SK-N-SH (cell line): ENCODE measurements around the gene ITCH. TPM values are rescaled to one million over a fixed set of nuclear protein-coding genes. Genes with fewer than 3 reads are reported as not detected.

Experiments
- CTCF ChIA-PET: fragments of 300-600, 350-600 bp; formaldehyde crosslinking; extraction: SDS; loops from one replicate; lab custom pipeline; 2021; lab: Yijun Ruan, JAX
- POLR2A ChIA-PET: fragments of 350-600 bp; sonication (Branson Sonifier 250); formaldehyde crosslinking; extraction: SDS; loops from one replicate; lab custom pipeline; 2020; ENCODE audit warnings: antibody characterized with exemption, inconsistent platforms; lab: Yijun Ruan, JAX
- DNase-seq: peaks from one replicate; pipeline ENCODE4 v3.0.0; 2012
- H2AFZ ChIP-seq: fragments of 200-600 bp; sonication (generic); 2 replicates; pipeline ENCODE4 v1.8.1; 2016; ENCODE audit warnings: antibody characterized with exemption, mild to moderate bottlenecking, low read depth
- H3F3A ChIP-seq: fragments of 200-600 bp; sonication (generic); replicated peaks from 2 replicates; pipeline ENCODE3; 2016; ENCODE audit warnings: antibody characterized with exemption, mild to moderate bottlenecking; ENCODE audit not compliant: insufficient read depth
- H3K27ac ChIP-seq, 2 experiments: fragments of 200-500 bp in 1 of 2; fragments of 200-600 bp in 1 of 2; sonication (Bioruptor generic) in 1 of 2; sonication (generic), shearing (Covaris generic) in 1 of 2; 2 replicates each; pipeline versions ENCODE4 v1.5.1 to v1.6.1; 2014 to 2016; ENCODE audit warnings: low read depth in 2 of 2, inconsistent platforms in 1 of 2, low read length in 1 of 2, mild to moderate bottlenecking in 1 of 2, mixed read lengths in 1 of 2
- H3K27me3 ChIP-seq: fragments of 200-600 bp; sonication (generic), shearing (Covaris generic); 2 replicates; pipeline ENCODE4 v1.6.1; 2016; ENCODE audit warnings: mixed run types; ENCODE audit not compliant: insufficient read depth
- H3K36me3 ChIP-seq, 2 experiments: fragments of 200-500 bp in 1 of 2; fragments of 200-600 bp in 1 of 2; sonication (Bioruptor generic) in 1 of 2; sonication (generic) in 1 of 2; replicated peaks in 1 of 2; 2 replicates each; pipeline versions ENCODE3 to v1.5.1; 2014 to 2016; ENCODE audit warnings: low read length in 1 of 2, mild to moderate bottlenecking in 1 of 2; ENCODE audit not compliant: insufficient read depth in 2 of 2, control insufficient read depth in 1 of 2
- H3K4me1 ChIP-seq, 2 experiments: fragments of 200-500 bp in 1 of 2; fragments of 200-600 bp in 1 of 2; sonication (Bioruptor generic) in 1 of 2; sonication (generic), shearing (Covaris generic) in 1 of 2; 2 replicates each; pipeline versions ENCODE4 v1.5.1 to v1.6.1; 2014 to 2016; ENCODE audit warnings: low read depth in 1 of 2, low read length in 1 of 2, mixed run types in 1 of 2; ENCODE audit not compliant: insufficient read depth in 2 of 2, control insufficient read depth in 1 of 2
- H3K4me2 ChIP-seq: fragments of 200-600 bp; sonication (generic), shearing (Covaris generic); 2 replicates; pipeline ENCODE4 v1.6.1; 2017; ENCODE audit warnings: mixed run types
- H3K4me3 ChIP-seq, 2 experiments: fragments of 200-500 bp in 1 of 2; fragments of 200-600 bp in 1 of 2; sonication (Bioruptor generic) in 1 of 2; sonication (generic), shearing (Covaris generic) in 1 of 2; 2 replicates each; pipeline versions ENCODE4 v1.5.1 to v1.8.1; 2014 to 2016; ENCODE audit warnings: low read depth in 2 of 2, inconsistent platforms in 1 of 2, low read length in 1 of 2, mild to moderate bottlenecking in 1 of 2, mixed read lengths in 1 of 2, moderate library complexity in 1 of 2
- H3K79me2 ChIP-seq: fragments of 200-600 bp; sonication (generic); 2 replicates; pipeline ENCODE4 v1.8.1; 2017; ENCODE audit warnings: mild to moderate bottlenecking; ENCODE audit not compliant: insufficient read depth
- H3K9ac ChIP-seq: fragments of 200-600 bp; sonication (generic); 2 replicates; pipeline ENCODE4 v1.6.1; 2017; ENCODE audit warnings: mixed run types
- H3K9me2 ChIP-seq: fragments of 200-600 bp; sonication (generic); 2 replicates; pipeline ENCODE4 v1.6.1; 2017; ENCODE audit warnings: mixed run types
- H3K9me3 ChIP-seq: fragments of 200-600 bp; sonication (generic); 2 replicates; pipeline ENCODE4 v1.6.1; 2017; ENCODE audit warnings: mixed run types, mild to moderate bottlenecking, moderate library complexity
- H4K20me1 ChIP-seq: fragments of 200-600 bp; sonication (generic); 2 replicates; pipeline ENCODE4 v1.6.1; 2017; ENCODE audit warnings: mild to moderate bottlenecking, mixed run types; ENCODE audit not compliant: insufficient read depth
- CHD2 ChIP-seq: fragments of 150-350 bp; IDR thresholded peaks from 2 replicates; pipeline ENCODE4 v1.6.1; 2018; ENCODE audit warnings: low read length; ENCODE audit not compliant: partially characterized antibody
- EP300 ChIP-seq, 2 experiments: IDR thresholded peaks; 2 replicates each; pipeline versions ENCODE4 v1.4.0 to v1.6.1; 2012; ENCODE audit warnings: borderline replicate concordance in 1 of 2, low read depth in 1 of 2, low read length in 1 of 2
- FOXJ3 ChIP-seq: sonication (generic); formaldehyde crosslinking; IDR thresholded peaks from 2 replicates; pipeline ENCODE4 v1.5.1; 2020; ENCODE audit warnings: mild to moderate bottlenecking, missing genetic modification reagents
- FOXM1 ChIP-seq: IDR thresholded peaks from 2 replicates; pipeline ENCODE4 v1.4.0; 2012; ENCODE audit warnings: low read depth, mild to moderate bottlenecking
- GABPA ChIP-seq: IDR thresholded peaks from 2 replicates; pipeline ENCODE4 v1.4.0; 2012; ENCODE audit warnings: low read depth, mild to moderate bottlenecking
- MEF2A ChIP-seq: IDR thresholded peaks from 2 replicates; pipeline ENCODE4 v1.4.0; 2012; ENCODE audit warnings: low read depth, borderline replicate concordance
- NFIC ChIP-seq: IDR thresholded peaks from 2 replicates; pipeline ENCODE4 v1.4.0; 2012; ENCODE audit warnings: borderline replicate concordance
- RAD21 ChIP-seq: IDR thresholded peaks from 2 replicates; pipeline ENCODE4 v1.6.1; 2012; ENCODE audit warnings: mild to moderate bottlenecking, low read length
- RCOR1 ChIP-seq: fragments of 150-350 bp; IDR thresholded peaks from 2 replicates; pipeline ENCODE4 v1.6.1; 2017; ENCODE audit warnings: antibody characterized with exemption, low read length
- RFX5 ChIP-seq: IDR thresholded peaks from 2 replicates; pipeline ENCODE4 v1.6.1; 2012; ENCODE audit warnings: mild to moderate bottlenecking, improper control_type of control experiment, low read length
- SIN3A ChIP-seq: IDR thresholded peaks from 2 replicates; pipeline ENCODE4 v1.6.1; 2012; ENCODE audit warnings: low read depth, mild to moderate bottlenecking, low read length, moderate library complexity, borderline replicate concordance
- TEAD4 ChIP-seq: IDR thresholded peaks from 2 replicates; pipeline ENCODE4 v1.4.0; 2012; ENCODE audit warnings: mild to moderate bottlenecking, borderline replicate concordance; ENCODE audit not compliant: insufficient read depth
- WGBS: methylation state at CpG from one replicate; pipeline ENCODE4 v1.1.6; 2017; ENCODE audit warnings: low lambda C conversion rate; 5-methylcytosine and 5-hydroxymethylcytosine counted together
- polyA plus RNA-seq, 3 experiments: library from polyadenylated mRNA; depleted of rRNA; stranded (reverse); fragments of >200 nt; gene quantifications; 2 replicates each; pipeline ENCODE4 v1.2.3, GENCODE V29; 2012
- TF ChIP-seq, protein P1 (sequence below): IDR thresholded peaks from 2 replicates; pipeline ENCODE4 v1.4.0; 2012; ENCODE audit warnings: low read depth, borderline replicate concordance
- TF ChIP-seq, protein P2 (sequence below): IDR thresholded peaks from 2 replicates; pipeline ENCODE4 v1.4.0; 2012; ENCODE audit warnings: low read depth
- TF ChIP-seq, protein P3 (sequence below): IDR thresholded peaks from 2 replicates; pipeline ENCODE4 v1.4.0; 2012; ENCODE audit warnings: low read depth, borderline replicate concordance
- TF ChIP-seq, protein P4 (sequence below): IDR thresholded peaks from 2 replicates; pipeline ENCODE4; 2012

The ITCH gene
- polyA plus RNA-seq, 1 of the 3 experiments (the other 2 are of a cell fraction) = 3.8 TPM

DNA sequence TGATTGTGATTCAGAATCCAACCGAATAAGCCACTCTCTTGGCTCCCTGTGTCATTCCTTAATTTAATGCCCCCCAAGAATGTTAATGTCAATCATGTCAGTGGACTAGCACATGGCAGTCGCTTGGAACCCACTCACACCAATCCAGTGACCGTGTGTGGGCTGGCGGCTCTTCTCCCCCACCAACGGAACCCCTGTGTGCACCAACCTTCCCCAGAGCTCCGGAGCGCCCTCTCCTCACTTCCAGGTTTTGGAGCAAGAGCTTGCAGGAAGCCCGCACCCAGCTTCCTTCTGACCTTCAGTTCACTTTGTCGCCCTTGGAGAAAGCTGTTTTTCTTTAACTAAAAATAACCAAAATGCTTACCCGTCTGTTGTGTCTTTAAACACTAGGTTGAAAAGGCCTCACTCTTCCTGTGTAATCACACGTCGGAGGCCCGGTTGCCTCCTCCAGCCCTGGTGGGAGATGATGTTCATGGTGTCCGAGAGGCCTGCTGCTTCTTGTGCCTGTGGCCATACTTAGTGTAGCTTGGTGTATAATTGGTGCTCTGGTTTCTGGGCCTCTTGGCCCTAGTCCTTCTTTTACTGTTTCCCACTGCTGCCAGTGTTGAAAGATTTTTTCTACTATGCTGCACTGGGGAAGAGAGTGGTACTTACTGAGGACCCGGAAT is 177.7 kb downstream of the ITCH start (continued):
- TF ChIP-seq, protein P1, sequence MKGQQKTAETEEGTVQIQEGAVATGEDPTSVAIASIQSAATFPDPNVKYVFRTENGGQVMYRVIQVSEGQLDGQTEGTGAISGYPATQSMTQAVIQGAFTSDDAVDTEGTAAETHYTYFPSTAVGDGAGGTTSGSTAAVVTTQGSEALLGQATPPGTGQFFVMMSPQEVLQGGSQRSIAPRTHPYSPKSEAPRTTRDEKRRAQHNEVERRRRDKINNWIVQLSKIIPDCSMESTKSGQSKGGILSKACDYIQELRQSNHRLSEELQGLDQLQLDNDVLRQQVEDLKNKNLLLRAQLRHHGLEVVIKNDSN = no peak
- TF ChIP-seq RAD21 = no peak
- TF ChIP-seq FOXM1 = no peak

DNA sequence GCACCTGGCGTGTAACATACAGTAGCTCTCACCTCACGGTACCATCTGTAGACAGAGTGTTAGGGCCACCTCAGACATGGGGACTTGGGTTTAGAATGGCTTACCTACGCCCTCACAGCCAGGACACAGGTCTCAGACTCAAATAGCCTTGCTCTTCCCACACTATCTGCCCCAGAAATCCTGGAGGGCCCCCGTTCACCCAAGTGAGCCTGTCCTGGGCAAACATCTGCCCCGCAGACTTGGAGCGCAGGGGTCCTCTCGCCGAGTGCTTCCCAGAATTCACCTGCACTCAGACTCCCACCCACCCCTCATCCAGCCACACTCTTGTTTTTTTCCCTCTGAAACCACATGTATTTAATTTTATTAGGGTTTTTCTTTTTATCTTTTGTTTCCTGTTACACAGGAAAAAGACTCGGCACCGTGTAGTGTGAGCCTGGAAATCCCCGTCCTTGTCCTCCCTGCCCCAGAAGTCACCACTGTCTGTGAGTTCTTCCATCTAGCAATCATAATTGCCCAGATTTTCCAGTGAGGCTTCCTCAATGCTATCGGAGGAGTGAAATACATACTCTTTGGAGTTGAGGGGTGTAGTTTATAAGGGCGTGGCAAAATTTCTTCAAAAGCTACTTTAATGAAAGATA is 178.3 kb downstream of the ITCH start:
- Histone ChIP-seq H3K4me1 (no peaks in the 10 kb centered on the region), H2AFZ (no peak overlapping the region), H3K27ac (no peak overlapping the region; a peak in 1 of 4 replicates), H3K79me2 (no peaks in the 10 kb centered on the region; the same call in 1 of the 2 replicates), H4K20me1 (peaks cover 6% of the 10 kb centered on the region; the same call in 1 of the 2 replicates)
- CTCF ChIA-PET = interaction anchor here (1.5 to 3.6 kb wide), 2 partner anchors 167 to 229 kb away, joined by 3 to 26 read pairs; no protein-coding TSS in a partner anchor
- TF ChIP-seq MEF2A (no peak), RAD21 (no peak), GABPA (no peak), FOXJ3 (no peak), RCOR1 (no peak), TEAD4 (no peak), NFIC (no peak), RFX5 (no peak), CHD2 (no peak), SIN3A (no peak), EP300 (IDR thresholded peaks at IDR 0.05; ENCODE audit: borderline replicate concordance in 1 of 2, low read depth in 1 of 2, low read length in 1 of 2) (no peak)
- TF ChIP-seq, protein P2, sequence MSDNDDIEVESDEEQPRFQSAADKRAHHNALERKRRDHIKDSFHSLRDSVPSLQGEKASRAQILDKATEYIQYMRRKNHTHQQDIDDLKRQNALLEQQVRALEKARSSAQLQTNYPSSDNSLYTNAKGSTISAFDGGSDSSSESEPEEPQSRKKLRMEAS = no peak
- TF ChIP-seq, protein P3, sequence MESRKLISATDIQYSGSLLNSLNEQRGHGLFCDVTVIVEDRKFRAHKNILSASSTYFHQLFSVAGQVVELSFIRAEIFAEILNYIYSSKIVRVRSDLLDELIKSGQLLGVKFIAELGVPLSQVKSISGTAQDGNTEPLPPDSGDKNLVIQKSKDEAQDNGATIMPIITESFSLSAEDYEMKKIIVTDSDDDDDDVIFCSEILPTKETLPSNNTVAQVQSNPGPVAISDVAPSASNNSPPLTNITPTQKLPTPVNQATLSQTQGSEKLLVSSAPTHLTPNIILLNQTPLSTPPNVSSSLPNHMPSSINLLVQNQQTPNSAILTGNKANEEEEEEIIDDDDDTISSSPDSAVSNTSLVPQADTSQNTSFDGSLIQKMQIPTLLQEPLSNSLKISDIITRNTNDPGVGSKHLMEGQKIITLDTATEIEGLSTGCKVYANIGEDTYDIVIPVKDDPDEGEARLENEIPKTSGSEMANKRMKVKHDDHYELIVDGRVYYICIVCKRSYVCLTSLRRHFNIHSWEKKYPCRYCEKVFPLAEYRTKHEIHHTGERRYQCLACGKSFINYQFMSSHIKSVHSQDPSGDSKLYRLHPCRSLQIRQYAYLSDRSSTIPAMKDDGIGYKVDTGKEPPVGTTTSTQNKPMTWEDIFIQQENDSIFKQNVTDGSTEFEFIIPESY = no peak
- TF ChIP-seq, protein P4, sequence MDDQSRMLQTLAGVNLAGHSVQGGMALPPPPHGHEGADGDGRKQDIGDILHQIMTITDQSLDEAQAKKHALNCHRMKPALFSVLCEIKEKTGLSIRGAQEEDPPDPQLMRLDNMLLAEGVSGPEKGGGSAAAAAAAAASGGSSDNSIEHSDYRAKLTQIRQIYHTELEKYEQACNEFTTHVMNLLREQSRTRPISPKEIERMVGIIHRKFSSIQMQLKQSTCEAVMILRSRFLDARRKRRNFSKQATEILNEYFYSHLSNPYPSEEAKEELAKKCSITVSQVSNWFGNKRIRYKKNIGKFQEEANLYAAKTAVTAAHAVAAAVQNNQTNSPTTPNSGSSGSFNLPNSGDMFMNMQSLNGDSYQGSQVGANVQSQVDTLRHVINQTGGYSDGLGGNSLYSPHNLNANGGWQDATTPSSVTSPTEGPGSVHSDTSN = no peak
- TF ChIP-seq, all 33 proteins: peak for 0
- Histone ChIP-seq H3K9me3 (no peaks in the 10 kb centered on the region), H3K9ac (no peak overlapping the region), H3K4me2 (no peak overlapping the region), H3F3A (peaks cover 8% of the 10 kb centered on the region), H3K9me2 (no peaks in the 10 kb centered on the region), H3K36me3 (peaks cover 24 to 48% of the 10 kb centered on the region in 2 experiments), H3K27me3 (no peaks in the 10 kb centered on the region), H3K4me3 (no peak overlapping the region)
- POLR2A ChIA-PET = no interaction called here
- 94% methylated on average over 13 of the region's 13 CpGs for WGBS
- DNase-seq = no peak
